Medulla oblongata (tissue), 1 donor: ENCODE results near the gene BCKDK.

Experiments
- DNase-seq: peaks from one replicate; pipeline ENCODE4 v3.0.0-alpha.2; 2015; ENCODE audit errors: extremely low spot score

BCKDK gene

DNA sequence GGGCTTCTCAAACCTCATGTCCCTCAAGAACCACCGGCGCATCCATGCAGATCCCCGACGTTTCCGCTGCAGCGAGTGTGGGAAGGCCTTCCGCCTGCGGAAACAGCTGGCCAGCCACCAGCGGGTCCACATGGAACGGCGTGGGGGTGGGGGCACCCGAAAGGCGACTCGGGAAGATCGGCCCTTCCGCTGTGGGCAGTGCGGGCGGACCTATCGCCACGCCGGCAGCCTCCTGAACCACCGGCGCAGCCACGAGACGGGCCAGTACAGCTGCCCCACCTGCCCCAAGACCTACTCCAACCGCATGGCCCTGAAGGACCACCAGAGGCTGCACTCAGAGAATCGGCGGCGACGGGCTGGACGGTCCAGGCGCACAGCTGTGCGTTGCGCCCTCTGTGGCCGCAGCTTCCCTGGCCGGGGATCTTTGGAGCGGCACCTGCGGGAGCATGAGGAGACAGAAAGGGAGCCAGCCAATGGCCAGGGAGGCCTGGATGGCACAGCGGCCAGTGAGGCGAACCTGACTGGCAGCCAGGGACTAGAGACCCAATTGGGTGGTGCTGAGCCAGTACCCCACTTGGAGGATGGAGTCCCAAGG lies 28.1 kb upstream of the BCKDK start:
- no peak for DNase-seq

DNA sequence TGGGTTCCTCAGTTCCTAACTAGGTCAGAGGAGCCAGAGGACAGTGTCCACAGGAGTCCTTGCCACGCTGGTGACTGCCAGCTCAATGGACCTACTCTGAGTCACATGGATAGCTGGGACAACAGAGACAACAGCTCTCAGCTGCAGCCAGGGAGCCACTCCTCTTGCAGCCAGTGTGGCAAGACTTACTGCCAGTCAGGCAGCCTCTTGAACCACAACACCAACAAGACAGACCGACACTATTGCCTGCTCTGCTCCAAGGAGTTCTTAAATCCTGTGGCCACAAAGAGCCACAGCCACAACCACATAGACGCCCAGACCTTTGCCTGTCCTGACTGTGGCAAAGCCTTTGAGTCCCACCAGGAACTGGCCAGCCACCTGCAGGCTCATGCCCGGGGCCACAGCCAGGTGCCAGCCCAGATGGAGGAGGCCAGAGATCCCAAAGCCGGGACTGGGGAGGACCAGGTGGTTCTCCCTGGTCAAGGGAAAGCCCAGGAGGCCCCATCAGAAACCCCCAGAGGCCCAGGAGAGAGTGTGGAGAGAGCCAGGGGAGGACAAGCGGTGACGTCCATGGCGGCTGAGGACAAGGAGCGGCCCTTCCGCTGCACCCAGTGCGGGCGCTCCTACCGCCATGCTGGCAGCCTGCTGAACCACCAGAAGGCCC lies 27.3 kb upstream of the BCKDK start:
- no peak for DNase-seq

DNA sequence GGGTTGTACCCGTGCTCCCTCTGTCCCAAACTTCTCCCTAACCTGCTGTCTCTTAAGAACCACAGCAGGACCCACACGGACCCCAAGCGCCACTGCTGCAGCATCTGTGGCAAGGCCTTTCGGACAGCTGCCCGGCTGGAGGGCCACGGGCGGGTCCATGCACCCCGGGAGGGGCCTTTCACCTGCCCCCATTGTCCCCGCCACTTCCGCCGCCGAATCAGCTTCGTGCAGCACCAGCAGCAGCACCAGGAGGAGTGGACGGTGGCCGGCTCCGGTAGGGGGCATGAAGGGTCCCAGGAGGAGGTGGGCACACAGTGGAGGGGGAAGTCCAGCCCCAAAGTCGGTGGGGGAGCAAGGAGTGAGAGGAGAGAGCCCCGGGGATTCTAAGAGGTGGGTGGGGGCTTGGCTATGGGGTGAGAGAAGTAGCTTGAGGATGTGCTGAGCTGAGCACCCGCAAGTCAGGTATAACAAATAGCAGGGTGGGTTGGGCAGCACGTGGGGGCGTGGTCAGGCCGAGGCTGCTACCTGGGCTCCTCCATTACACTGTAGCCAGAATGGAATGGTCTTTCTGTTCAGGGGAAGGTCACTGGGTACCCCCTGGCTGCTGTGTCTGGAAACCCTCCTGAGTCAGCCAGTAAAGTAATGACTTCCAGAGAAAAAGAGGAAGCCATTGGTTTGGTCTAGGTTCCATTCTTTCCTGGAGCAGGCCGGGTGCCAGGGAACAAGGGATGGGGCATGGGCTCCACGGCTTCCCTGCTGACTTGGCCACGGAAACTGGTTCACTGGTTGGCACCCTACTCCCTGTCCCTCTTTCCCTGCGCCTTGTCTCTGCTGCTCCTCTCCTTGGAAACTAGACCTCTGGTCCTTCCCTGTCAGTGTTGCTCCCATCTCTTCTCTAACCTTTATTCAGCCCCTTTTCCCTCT lies 26.5 kb upstream of the BCKDK start:
- peak; percentile 69 for DNase-seq

DNA sequence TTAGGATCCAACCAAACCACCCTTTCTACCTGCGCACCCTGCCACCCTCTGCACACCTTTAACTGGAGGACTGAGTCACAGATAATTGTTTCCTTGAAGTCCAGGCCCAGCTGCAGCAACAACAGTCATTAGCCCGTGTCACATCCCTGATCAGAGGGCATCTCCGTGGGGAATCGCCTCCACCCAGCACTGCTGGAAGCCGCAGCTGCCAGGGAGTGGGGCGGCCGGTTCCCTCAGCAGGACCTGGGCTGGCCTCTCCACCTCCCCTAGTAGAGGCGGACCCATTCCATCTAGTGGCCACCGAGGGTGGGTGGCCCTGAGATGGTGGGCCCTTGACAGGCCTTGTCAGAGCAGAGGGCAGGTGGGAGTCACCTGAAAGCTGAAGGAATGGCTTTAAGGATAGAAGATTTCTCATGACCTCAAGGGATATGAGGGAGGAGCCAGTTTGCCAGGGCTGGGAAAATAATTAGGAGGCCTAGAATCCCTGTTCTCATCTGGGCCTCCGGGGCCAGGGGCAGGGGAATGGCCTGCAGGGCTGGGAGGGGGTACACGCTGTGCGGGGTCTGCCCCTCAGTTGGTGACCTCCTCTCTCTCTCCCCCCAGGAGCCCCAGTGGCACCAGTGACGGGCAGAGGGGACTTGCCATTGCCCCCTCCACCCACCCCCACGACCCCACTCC lies 25.7 kb upstream of the BCKDK start:
- no peak for DNase-seq

DNA sequence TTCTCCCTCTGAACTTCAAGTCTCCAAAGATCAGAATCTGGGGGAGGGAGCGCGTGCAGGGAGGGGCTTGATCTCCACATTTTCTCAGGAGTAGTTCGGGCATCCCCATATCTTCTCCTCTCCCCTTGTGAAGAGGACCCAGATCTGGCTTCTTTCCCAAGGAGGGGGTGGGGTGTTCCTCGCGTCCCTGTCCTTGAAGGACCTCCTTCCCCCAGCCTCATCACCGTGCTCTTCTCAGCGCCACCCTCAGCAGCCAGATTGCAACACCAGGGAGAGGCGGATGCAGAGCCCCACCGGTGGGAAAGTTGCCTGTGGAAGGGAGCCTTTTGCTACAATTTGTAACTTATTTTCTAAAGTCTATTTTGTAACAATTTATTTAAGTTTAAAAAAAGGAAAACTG lies 25.1 kb upstream of the BCKDK start:
- DNase-seq, result no peak

DNA sequence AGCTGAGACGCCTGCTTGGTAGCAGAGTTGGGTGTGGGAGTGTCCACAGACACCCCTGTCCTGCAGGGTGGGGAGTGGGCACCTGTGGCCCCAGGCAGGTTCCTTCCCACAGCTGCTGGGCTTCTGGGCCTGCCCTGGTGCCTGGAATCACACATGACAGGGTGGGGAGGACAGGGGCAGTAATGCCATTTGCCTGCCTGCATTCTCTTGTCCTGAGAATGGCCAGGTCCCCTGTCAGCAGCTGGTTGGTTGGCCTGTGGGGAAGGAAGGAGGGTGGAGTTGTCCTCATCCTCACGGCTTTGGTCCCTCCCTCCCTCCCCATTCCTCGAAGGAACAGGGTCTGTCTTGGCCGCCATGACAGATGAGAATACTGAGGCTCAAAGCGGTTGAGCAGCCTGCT lies 24.6 kb upstream of the BCKDK start:
- DNase-seq, result no peak

DNA sequence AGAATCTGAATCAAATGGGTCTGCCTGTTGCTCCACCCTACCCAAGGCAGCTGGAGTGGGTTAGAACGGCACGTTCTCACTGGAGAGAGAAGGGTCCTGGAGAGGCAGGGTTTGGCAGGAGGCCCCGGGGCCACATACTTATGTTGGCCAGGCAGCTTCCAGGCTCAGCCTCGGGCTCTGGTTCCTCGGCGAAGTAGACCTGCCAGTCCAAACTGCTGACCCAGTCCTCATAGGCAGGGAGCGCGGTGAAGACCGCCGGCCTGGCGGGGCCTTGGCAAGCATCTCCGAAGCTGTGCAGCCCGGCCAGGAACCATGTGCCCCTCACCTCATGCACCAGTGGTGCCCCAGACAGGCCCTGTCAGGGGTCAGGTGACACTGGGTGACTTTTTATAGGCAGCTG lies 24.2 kb upstream of the BCKDK start:
- no peak for DNase-seq

DNA sequence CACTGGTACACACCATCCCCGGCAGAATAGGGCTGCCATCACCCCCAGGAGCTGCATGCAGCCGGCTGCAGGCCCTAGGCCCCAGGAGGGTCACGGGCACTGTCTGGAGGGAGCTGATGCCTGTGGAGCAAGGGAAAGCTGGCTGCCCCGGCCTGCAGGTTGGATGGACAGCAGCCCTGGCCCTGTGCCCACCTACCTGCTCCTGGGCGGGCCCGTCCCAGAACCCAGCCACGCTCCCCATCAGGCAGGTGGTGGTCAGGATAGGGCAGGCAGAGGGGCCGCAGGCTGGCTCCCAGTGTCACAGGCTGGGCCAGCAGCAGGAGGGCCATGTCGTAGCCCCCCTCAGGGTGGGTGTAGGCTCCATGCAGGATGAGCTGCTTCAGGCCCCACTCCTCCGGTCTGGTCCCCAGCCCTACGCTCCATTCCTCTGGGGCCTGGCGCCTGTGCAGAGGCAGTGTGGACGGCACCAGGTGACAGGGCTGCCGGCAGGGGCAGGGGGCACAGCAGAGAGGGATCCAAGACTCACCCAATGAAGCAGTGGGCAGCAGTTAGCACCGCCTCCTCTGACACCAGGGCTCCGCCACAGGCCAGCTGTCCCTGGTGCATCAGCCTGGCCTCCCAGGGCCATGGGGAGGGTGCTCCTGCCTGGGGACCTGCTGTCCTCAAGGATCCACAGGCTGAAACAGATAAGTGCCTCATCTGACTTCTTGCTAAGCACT lies 23.4 kb upstream of the BCKDK start:
- no peak for DNase-seq

DNA sequence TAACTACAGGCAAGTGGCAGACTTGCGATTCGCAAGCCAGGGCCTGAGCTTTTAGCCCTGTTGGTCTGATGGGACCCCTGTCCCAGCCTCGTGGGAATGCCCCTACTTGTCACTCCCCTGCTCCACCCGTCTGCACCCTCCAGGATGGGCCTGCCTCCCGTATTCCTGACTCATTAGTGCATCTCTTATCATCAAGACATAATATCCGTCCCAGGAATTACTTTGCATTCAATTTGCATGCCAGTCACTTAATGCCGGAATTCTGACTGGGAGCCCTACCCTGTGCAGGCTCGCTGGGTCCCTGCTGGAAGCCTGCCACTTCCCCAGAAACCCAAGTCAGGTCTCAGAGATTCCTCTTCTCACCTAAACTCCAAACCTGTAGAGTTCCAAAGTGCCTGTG lies 22.8 kb upstream of the BCKDK start:
- no peak for DNase-seq

DNA sequence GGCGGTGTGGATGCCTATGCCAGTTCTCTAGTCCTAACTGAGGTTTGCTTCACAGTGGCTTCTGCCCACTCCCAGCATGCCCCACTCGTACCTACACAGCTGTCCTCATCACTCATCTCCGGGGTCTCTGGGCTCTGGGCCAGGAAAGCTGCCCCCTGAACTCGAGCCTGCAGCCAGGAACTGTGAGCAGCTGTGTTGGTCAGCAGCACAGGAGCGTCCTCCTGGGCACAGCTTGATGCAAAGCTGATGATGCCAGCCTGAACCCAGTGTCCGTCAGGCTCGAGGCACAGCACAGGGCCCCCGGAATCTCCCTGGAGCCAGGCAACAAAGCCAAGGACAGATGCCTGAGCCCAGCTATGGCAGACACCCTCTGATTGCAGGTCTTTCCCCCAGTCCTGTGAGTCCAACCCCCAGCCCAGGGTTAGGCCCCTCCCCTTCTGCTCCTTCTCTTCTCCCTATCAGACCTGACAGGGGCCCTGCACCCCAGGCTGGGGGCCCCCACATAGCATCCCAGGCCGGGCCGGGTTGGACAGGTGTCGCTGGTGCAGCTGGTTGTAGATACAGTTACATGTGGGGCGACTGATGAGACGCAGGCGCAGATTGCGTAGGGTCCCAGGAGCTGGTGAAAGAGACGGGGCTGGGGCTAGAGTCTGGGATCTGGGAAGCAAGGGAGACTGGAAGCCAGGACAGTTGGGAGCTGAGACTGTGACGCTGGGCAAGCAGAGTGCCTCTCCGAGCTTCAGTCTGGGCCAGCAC lies 22.1 kb upstream of the BCKDK start:
- DNase-seq, result no peak

DNA sequence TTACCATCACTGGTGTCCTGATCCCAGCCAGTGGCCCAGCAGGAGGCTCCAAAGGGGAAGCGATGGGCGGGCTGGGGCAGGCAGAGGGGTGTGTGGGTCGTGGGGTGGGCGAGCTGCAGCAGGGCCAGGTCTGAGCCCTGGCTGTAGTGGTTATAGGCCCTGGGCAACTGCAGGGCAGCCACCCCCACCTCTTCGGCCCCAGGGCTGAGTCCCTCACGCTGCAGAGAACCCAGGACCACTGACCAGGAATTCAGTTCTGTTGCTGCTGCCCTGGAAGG lies 21.6 kb upstream of the BCKDK start:
- DNase-seq, result no peak

DNA sequence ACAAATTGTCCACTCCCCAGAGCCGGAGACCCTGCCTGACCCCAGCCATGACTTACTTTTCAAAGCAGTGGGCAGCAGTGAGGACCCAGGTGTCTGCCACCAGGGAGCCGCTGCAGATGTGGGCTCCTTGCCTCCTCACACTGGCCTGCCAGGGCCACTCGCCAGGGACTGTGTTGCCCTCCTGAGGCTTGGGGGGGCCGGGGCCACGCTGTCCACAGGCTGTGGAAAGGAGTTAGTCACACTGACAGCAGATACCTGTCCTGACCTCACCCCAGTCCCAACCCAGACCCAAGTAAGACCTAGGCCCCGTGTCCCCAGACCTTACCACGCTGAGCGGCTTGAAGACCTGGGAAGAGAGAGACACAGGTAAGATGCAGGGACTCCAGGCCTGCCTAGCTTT lies 20.7 kb upstream of the BCKDK start:
- DNase-seq, result no peak

DNA sequence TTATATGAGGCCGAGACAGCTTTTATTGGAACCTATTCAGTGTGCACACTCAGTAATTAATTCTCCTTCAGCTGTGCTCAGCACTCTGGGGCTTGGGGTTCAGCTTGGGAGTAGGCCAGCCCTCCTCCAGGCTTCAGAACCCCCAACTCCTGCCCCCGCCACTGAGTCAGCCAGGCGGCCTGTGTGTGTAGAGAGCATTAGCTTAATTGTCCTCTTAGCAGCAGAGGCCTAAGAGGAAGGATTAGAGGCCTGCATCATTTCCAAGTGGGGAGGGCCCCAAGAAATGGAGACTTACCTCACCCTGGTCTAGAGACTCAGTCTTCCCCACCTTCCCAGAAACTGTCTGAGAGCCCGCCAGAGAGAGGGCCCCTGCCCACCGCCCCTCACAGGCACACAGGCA lies 20.2 kb upstream of the BCKDK start:
- DNase-seq, result no peak

DNA sequence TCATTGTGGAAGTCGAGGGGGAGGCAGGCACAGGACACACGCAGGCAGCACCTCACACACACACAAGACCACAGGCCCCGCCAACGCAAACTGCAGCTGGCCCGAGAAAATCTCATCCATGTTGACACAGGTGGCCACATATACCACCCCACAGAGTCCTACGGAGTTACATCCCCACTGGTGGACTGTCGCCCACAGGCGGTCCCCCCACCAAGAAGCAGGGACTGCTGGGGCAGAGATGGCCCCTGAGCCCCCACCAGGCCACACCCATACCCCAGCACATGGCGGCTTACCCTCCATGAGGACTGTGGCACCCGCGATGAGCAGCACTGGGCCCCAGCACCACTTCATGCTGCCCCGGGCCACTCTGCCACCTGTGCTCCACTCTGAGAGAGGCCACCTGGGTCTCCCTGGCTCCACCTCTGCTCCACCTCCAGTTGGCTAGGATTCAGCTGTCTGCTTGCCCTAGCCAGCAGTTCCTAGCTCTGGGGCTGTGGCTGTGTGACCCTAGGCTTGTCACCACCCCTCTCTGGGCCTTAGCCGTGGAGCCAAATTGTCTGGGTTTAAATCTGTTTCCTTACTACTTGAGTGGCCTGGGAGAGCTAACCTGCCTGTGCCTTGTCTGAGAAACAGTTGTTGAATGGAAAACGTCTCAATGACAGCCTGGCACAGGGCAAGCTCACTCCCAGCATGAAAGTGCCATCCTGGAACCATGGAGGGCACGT lies 19.6 kb upstream of the BCKDK start, which contains the start of gene PRSS53:
PRSS53 (minus strand) TSS at position 485 of the 725 bp plus-strand sequence; CDS start at position 351, 134 bp downstream.
- no peak for DNase-seq

DNA sequence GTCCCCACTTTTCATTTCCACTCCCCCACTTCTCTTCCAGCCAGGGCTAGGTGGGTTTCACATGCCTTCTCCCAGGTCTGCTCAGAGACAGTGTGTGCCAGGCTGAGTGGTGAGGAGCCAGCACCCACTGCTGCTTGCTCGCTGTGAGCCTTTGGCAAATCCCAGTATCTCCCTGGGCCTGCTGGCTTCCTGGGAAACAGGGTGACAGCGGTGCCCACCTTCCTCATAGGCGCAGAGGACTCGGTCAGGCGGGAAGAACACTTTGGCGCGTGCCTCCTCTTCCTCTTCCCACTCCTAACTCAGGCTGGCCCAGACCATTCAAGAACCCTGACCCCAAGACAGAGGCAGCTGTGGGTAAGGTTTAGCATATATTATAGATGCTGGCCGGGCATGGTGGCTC lies 19.0 kb upstream of the BCKDK start:
- no peak for DNase-seq

DNA sequence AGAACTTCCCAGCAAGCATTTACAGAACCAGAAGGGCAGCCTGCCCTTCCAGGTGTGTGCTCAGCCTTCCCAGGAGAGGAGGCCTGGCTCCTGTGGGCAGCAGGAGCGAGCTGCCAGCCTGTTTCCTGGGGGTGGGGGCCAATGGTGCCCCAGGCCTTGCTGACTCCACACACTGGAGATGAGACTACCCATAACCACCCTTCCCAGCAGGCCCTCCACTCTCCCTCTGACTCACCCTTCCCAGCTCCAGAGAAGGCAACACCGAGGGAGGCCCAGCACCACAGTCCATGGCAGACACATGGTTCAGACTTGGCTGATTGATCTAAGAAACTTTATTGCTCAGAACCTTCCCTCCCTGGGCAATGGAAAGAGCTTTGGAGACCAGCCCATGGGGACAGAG lies 17.6 kb upstream of the BCKDK start:
- no peak for DNase-seq

DNA sequence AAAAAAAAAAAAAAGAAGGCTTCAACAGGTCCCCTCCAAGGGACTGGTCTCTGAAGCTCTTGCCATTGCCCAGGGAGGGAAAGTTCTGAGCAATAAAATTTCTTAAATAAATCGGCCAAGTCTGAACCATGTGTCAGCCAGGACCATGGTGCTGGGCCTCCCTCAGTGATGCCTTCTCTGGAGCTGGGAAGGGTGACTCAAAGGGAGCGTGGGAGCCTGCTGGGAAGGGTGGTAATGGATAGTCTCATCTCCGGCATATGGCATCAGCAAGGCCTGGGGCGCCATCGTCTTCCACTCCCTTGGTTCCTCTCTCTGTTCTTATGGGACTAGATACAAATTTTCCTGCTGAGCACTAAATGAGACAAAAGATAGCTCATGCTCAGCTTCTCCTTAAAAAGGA lies 15.9 kb upstream of the BCKDK start:
- DNase-seq, result no peak

DNA sequence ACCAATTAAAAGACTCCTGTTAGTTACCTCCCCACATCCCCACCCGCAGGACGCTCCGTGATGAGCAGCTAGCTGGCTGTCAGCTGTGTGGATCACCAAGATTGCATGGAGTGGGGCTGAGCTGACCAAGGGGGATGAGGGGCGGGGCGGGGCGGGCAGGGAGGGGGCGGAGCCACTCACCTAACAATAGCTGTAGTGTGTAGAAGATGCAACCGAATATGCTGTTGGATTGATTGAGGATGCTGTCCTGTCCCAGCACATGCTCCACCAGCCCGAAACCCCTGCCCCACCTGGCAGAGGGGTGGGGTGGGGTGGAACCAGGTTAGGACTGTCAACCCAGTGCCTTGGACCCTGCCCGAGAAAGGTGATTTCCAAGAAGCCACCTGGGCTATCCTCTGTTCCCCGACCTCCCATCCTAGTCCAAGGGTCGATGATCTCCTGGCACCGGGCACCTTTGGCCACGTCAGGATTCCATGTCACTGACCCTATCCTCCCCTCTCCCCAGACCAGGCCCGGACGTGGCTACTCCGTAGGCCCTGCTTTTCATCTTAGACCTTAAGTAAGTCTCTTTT lies 15.0 kb upstream of the BCKDK start:
- peak; percentile 62 for DNase-seq

DNA sequence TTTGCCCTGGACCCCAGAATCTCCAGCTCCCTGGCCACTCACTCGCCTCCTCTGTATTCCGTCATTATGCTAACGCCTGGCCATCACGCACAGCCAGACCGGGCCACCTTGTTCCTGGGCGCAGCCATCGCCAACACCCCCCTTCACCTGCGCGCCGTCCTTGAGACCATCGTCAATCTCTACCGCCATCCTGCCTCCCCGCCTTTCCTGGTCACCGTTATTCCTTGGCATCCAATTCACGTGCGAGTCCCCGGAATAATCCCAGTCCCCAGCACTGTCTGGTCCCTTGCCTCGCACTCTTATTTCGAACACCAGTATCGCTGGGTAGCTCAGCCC lies 14.1 kb upstream of the BCKDK start:
- no peak for DNase-seq

DNA sequence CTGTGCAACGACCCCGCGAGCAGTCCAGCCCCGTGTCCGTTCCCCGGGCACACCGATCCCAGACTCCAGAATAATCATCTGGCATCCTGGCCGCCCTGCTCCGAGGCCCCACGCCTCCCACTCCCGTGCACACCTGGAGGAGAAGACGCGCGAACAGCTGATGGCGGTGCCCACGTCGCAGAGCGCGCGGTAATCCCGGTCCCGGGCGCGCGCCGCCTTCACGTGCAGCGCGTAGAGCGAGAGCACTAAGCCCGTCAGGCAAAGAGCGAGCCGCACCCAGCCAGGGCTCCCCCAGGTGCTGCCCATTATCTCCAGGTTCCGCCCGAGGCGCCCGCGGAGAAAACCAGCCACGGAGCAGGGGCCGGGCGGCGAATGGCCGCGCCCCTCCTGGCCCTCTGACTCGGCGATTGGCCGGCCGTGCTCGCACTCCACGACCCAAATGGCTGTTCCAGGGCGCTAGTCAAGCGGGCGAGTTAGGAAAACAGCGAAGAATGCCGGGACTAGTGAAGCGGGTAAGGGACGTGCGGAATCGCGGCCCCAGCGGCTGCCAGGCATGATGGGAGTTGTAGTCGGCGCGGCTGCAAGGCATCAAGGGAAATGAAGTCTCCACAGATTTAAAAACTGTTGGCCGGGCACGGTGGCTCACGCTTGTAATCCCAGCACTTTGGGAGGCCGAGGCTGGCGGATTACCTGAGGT lies 13.6 kb upstream of the BCKDK start, which contains the start of gene VKORC1:
VKORC1 (minus strand) TSS at position 374 of the 697 bp plus-strand sequence; CDS start at position 306, 68 bp downstream.
- peak; percentile 96 for DNase-seq
